ENCODE data around the gene PCYT2. TPM values are rescaled to one million over a fixed set of nuclear protein-coding genes. Genes with fewer than 3 reads are reported as not detected.

PCYT2 gene
- total RNA-seq, 4 donors from 2014 or later, result 18.4 to 45.8 (median 34.4) TPM

GRCh38 chr17:81948635-81949378, 37.6 kb upstream of the PCYT2 start:
- H3K36me3 ChIP-seq, result no peaks in the 10 kb centered on the region
- 84% methylated on average over 7 of the region's 17 CpGs; no CpG with 5 or more reads in 1 of the 2 donors for WGBS, 2 donors (ENCODE audit: low coverage in 1 of 2)
- no peak overlapping the region for H3K27ac ChIP-seq
- H3K27me3 ChIP-seq, result peaks cover 25% of the 10 kb centered on the region
- H3K4me1 ChIP-seq, result no peaks in the 10 kb centered on the region
- H3K4me3 ChIP-seq, result no peak overlapping the region
- TF ChIP-seq EP300 (IDR thresholded peaks at IDR 0.05), result no peak
- no peak for TF ChIP-seq POLR2AphosphoS5 (IDR thresholded peaks at IDR 0.05)
- TF ChIP-seq CTCF (IDR thresholded peaks at IDR 0.05), result no peak
- TF ChIP-seq POLR2A (IDR thresholded peaks at IDR 0.05), result no peak
- no peaks in the 10 kb centered on the region for H3K9me3 ChIP-seq
- no peak for ATAC-seq

GRCh38 chr17:81947189-81947588, 36.0 kb upstream of the PCYT2 start, which contains the start of gene MYADML2:
MYADML2 (minus strand) TSS chr17:81947233; CDS start chr17:81941741, 5,492 bp downstream.
- TF ChIP-seq POLR2AphosphoS5 (IDR thresholded peaks at IDR 0.05) (no peak), POLR2A (IDR thresholded peaks at IDR 0.05) (no peak), EP300 (IDR thresholded peaks at IDR 0.05) (no peak), CTCF (IDR thresholded peaks at IDR 0.05) (no peak)
- WGBS, 2 donors (ENCODE audit: low coverage in 1 of 2), result 80 to 84% methylated on average over 2 to 11 of the region's 13 CpGs
- no peak for ATAC-seq

GRCh38 chr17:81944858-81945257, 33.7 kb upstream of the PCYT2 start:
- H3K4me1 ChIP-seq, result peaks cover 0 to 15% (median 0%) of the 10 kb centered on the region in 3 donors
- WGBS, 2 donors (ENCODE audit: low coverage in 1 of 2), result 82 to 85% methylated on average over 2 to 4 of the region's 9 CpGs
- no peak for TF ChIP-seq POLR2A (IDR thresholded peaks at IDR 0.05)
- TF ChIP-seq EP300 (IDR thresholded peaks at IDR 0.05), result no peak
- no peak for TF ChIP-seq CTCF (IDR thresholded peaks at IDR 0.05)
- no peak for TF ChIP-seq POLR2AphosphoS5 (IDR thresholded peaks at IDR 0.05)
- H3K4me3 ChIP-seq, result no peak overlapping the region
- H3K36me3 ChIP-seq, result no peaks in the 10 kb centered on the region
- peaks cover 51% of the 10 kb centered on the region for H3K27me3 ChIP-seq
- H3K27ac ChIP-seq, result no peak overlapping the region
- ATAC-seq, result no peak
- no peaks in the 10 kb centered on the region for H3K9me3 ChIP-seq

More at GRCh38 chr17:81947189-81947588, 36.0 kb upstream of the PCYT2 start, which contains the start of gene MYADML2:
- Histone ChIP-seq H3K27ac (no peak within 1 kb of the TSS), H3K27me3 (peaks cover 28% of the 10 kb centered on the region), H3K4me3 (no peak within 1 kb of the TSS), H3K9me3 (no peaks in the 10 kb centered on the region), H3K4me1 (peaks cover 0 to under 1% (median 0%) of the 10 kb centered on the region in 3 donors), H3K36me3 (no peaks in the 10 kb centered on the region)

GRCh38 chr17:81942167-81942553, 31.0 kb upstream of the PCYT2 start:
- TF ChIP-seq POLR2AphosphoS5 (IDR thresholded peaks at IDR 0.05), result no peak
- WGBS, 2 donors (ENCODE audit: low coverage in 1 of 2), result 20 to 27% methylated on average over 2 to 9 of the region's 12 CpGs
- peaks cover 58% of the 10 kb centered on the region for H3K27me3 ChIP-seq

GRCh38 chr17:81941484-81942166, 30.4 kb upstream of the PCYT2 start:
- Histone ChIP-seq H3K36me3 (no peaks in the 10 kb centered on the region), H3K27me3 (peaks cover 58% of the 10 kb centered on the region), H3K27ac (no peak overlapping the region), H3K4me3 (no peak overlapping the region), H3K9me3 (no peaks in the 10 kb centered on the region), H3K4me1 (peaks cover 0 to 35% (median 8%) of the 10 kb centered on the region in 3 donors)
- 0 to 11% methylated on average over 1 to 7 of the region's 30 CpGs for WGBS, 2 donors (ENCODE audit: low coverage in 1 of 2)
- ATAC-seq, result no peak
- TF ChIP-seq POLR2AphosphoS5 (IDR thresholded peaks at IDR 0.05) (no peak), CTCF (IDR thresholded peaks at IDR 0.05) (no peak), POLR2A (IDR thresholded peaks at IDR 0.05) (no peak), EP300 (IDR thresholded peaks at IDR 0.05) (no peak)

More at GRCh38 chr17:81942167-81942553, 31.0 kb upstream of the PCYT2 start:
- Histone ChIP-seq H3K9me3 (no peaks in the 10 kb centered on the region), H3K27ac (no peak overlapping the region), H3K4me3 (no peak overlapping the region), H3K36me3 (no peaks in the 10 kb centered on the region), H3K4me1 (peaks cover 0 to 30% (median 5%) of the 10 kb centered on the region in 3 donors)
- no peak for ATAC-seq
